Fibroblast of lung (primary cell): ENCODE measurements around the gene ARHGAP10.

ENCODE experiments used
- CTCF ChIP-seq, 2 donors: IDR thresholded peaks in 1 of 2; conservative IDR thresholded peaks in 1 of 2; 1 replicate in 1 of 2; 2 replicates in 1 of 2; pipeline ENCODE4 v1.5.1; 2011 to 2012; ENCODE audit warnings: low read length in 2 of 2, control low read depth in 1 of 2, inconsistent platforms in 1 of 2, low read depth in 1 of 2, mild to moderate bottlenecking in 1 of 2
- EZH2 ChIP-seq: IDR thresholded peaks from 2 replicates; pipeline ENCODE4 v1.5.1; 2012; ENCODE audit warnings: low read length, control low read depth, mild to moderate bottlenecking; ENCODE audit errors: missing control alignments

- TF ChIP-seq CTCF (conservative IDR thresholded peaks at IDR 0.05 in 1 of 2, IDR thresholded peaks at IDR 0.05 in 1 of 2; ENCODE audit: low read depth in 1 of 2, low read length in 2 of 2) (no peak), EZH2 (no peak)
Observed at GRCh38 chr4:147821555-147821954, 89.7 kb downstream of the ARHGAP10 start.
